H1 (cell line): ENCODE measurements around the gene ADAM19. TPM values are rescaled to one million over a fixed set of nuclear protein-coding genes. Genes with fewer than 3 reads are reported as not detected.

Experiments
- CTCF ChIA-PET: fragments of 300-600 bp; sonication (Branson Sonifier 250); formaldehyde crosslinking; loops from one replicate; lab custom pipeline; 2021; ENCODE audit not compliant: partially characterized antibody; lab: Charles Lee
- POLR2A ChIA-PET: fragments of 300-600 bp; sonication (Branson Sonifier 250); formaldehyde crosslinking; loops from one replicate; lab custom pipeline; 2021; ENCODE audit warnings: inconsistent platforms; ENCODE audit not compliant: partially characterized antibody; lab: Charles Lee
- DNase-seq, 2 experiments: peaks; one replicate each; pipeline versions ENCODE4 v3.0.0 to v3.0.0-alpha.2; 2010 to 2022; ENCODE audit warnings: low spot score in 2 of 2, low read depth in 1 of 2, mixed read lengths in 1 of 2
- FAIRE-seq: peaks from 2 replicates; lab custom pipeline; 2011; peaks lifted over from hg19 to GRCh38; lab: Jason Lieb, UNC
- H2AFZ ChIP-seq: 2 replicates; pipeline ENCODE4 v1.8.1; 2012; ENCODE audit warnings: low read length, inconsistent platforms
- H2AK5ac ChIP-seq: 2 replicates; pipeline ENCODE4 v1.6.1; 2013; ENCODE audit warnings: low read depth, low read length
- H2BK120ac ChIP-seq: replicated peaks from 2 replicates; pipeline ENCODE3; 2013; ENCODE audit warnings: low read depth, low read length, inconsistent platforms
- H2BK12ac ChIP-seq: 2 replicates; pipeline ENCODE4 v1.6.1; 2013; ENCODE audit warnings: low read depth, low read length
- H2BK15ac ChIP-seq: 2 replicates; pipeline ENCODE4 v1.6.1; 2013; ENCODE audit warnings: low read length
- H2BK20ac ChIP-seq: 2 replicates; pipeline ENCODE4 v1.6.1; 2013; ENCODE audit warnings: low read length
- H2BK5ac ChIP-seq: 2 replicates; pipeline ENCODE4 v1.6.1; 2013; ENCODE audit warnings: low read depth, low read length
- H3K14ac ChIP-seq: 2 replicates; pipeline ENCODE4 v1.6.1; 2013; ENCODE audit warnings: inconsistent platforms; ENCODE audit not compliant: insufficient read length
- H3K18ac ChIP-seq: 2 replicates; pipeline ENCODE4 v1.6.1; 2013; ENCODE audit warnings: low read length; ENCODE audit errors: extremely low read depth
- H3K23ac ChIP-seq: 2 replicates; pipeline ENCODE4 v1.6.1; 2013; ENCODE audit warnings: inconsistent platforms; ENCODE audit not compliant: insufficient read length
- H3K23me2 ChIP-seq: 2 replicates; pipeline ENCODE4 v1.6.1; 2013; ENCODE audit warnings: low read depth, low read length
- H3K27ac ChIP-seq: 2 replicates; pipeline ENCODE4 v1.6.1; 2011; ENCODE audit warnings: low read depth, low read length, inconsistent platforms
- H3K27me3 ChIP-seq, 4 experiments: replicated peaks in 1 of 4; 1 replicate in 1 of 4; 2 replicates in 3 of 4; pipeline versions ENCODE4 v1.6.1 to v1.8.1; 2011 to 2013; ENCODE audit warnings: low read length in 3 of 4, mild to moderate bottlenecking in 3 of 4, inconsistent platforms in 2 of 4, mixed read lengths in 2 of 4, moderate library complexity in 1 of 4; ENCODE audit not compliant: control insufficient read depth in 3 of 4, insufficient read depth in 3 of 4; ENCODE audit errors: extremely low read depth in 1 of 4
- H3K36me3 ChIP-seq, 4 experiments: 2 replicates each; pipeline versions ENCODE4 v1.6.1 to v1.8.1; 2011 to 2013; ENCODE audit warnings: mild to moderate bottlenecking in 4 of 4, low read length in 3 of 4, moderate library complexity in 2 of 4, control low read depth in 1 of 4, inconsistent platforms in 1 of 4; ENCODE audit not compliant: insufficient read depth in 4 of 4, control insufficient read depth in 2 of 4
- H3K4ac ChIP-seq: replicated peaks from 2 replicates; pipeline ENCODE3; 2013; ENCODE audit warnings: low read length, low read depth, mixed read lengths, inconsistent platforms; ENCODE audit not compliant: insufficient read length
- H3K4me1 ChIP-seq, 4 experiments: replicated peaks in 1 of 4; 1 replicate in 1 of 4; 2 replicates in 3 of 4; pipeline versions ENCODE4 v1.6.1 to v1.8.1; 2011 to 2013; ENCODE audit warnings: low read length in 3 of 4, inconsistent platforms in 2 of 4, mixed read lengths in 1 of 4; ENCODE audit not compliant: insufficient read depth in 4 of 4, control insufficient read depth in 3 of 4
- H3K4me2 ChIP-seq, 2 experiments: 2 replicates each; pipeline versions ENCODE4 v1.6.1 to v1.8.1; 2011 to 2013; ENCODE audit warnings: low read depth in 2 of 2, low read length in 2 of 2, control low read depth in 1 of 2, inconsistent platforms in 1 of 2, mild to moderate bottlenecking in 1 of 2; ENCODE audit not compliant: insufficient read depth in 1 of 2
- H3K4me3 ChIP-seq, 4 experiments: fragments of 200-600, 300-600 bp in 1 of 4; sonication (generic), shearing (Covaris generic), sonication (Bioruptor Twin) in 1 of 4; 2 replicates each; pipeline versions ENCODE4 v1.5.1 to v1.8.1; 2011 to 2016; ENCODE audit warnings: low read length in 4 of 4, low read depth in 3 of 4, control low read depth in 2 of 4, inconsistent platforms in 2 of 4, mild to moderate bottlenecking in 2 of 4, mixed read lengths in 1 of 4, moderate library complexity in 1 of 4; ENCODE audit not compliant: insufficient read depth in 2 of 4; ENCODE audit errors: extremely low read depth in 1 of 4
- H3K56ac ChIP-seq: replicated peaks from 2 replicates; pipeline ENCODE3; 2013; ENCODE audit warnings: low read depth, mild to moderate bottlenecking, mixed read lengths, low read length, inconsistent platforms; ENCODE audit not compliant: insufficient read length
- H3K79me1 ChIP-seq: 2 replicates; pipeline ENCODE4 v1.6.1; 2013; ENCODE audit warnings: low read depth, low read length, control low read depth
- H3K79me2 ChIP-seq, 2 experiments: 2 replicates each; pipeline versions ENCODE4 v1.6.1 to v1.8.1; 2012 to 2013; ENCODE audit warnings: low read length in 2 of 2, mild to moderate bottlenecking in 2 of 2, inconsistent platforms in 1 of 2; ENCODE audit not compliant: insufficient read depth in 2 of 2, control insufficient read depth in 1 of 2
- H3K9ac ChIP-seq, 4 experiments: replicated peaks in 1 of 4; 1 replicate in 1 of 4; 2 replicates in 3 of 4; pipeline versions ENCODE4 v1.6.1 to v1.8.1; 2011 to 2013; ENCODE audit warnings: low read depth in 3 of 4, low read length in 3 of 4, control low read depth in 2 of 4, mild to moderate bottlenecking in 2 of 4, moderate library complexity in 2 of 4, inconsistent platforms in 1 of 4; ENCODE audit errors: extremely low read depth in 1 of 4
- H3K9me3 ChIP-seq, 2 experiments: 2 replicates each; pipeline versions ENCODE4 v1.6.1 to v1.8.1; 2012 to 2013; ENCODE audit warnings: mild to moderate bottlenecking in 2 of 2, moderate library complexity in 2 of 2, control low read depth in 1 of 2, inconsistent platforms in 1 of 2, low read depth in 1 of 2, low read length in 1 of 2, mixed read lengths in 1 of 2; ENCODE audit not compliant: insufficient read depth in 2 of 2
- H4K20me1 ChIP-seq, 2 experiments: replicated peaks in 1 of 2; 2 replicates each; pipeline versions ENCODE3 to v1.8.1; 2011 to 2013; ENCODE audit warnings: inconsistent platforms in 2 of 2, low read length in 2 of 2, mild to moderate bottlenecking in 1 of 2; ENCODE audit not compliant: insufficient read depth in 2 of 2, control insufficient read depth in 1 of 2
- H4K5ac ChIP-seq: 2 replicates; pipeline ENCODE4 v1.6.1; 2013; ENCODE audit warnings: low read length, low read depth, mixed read lengths, inconsistent platforms; ENCODE audit not compliant: insufficient read length
- H4K8ac ChIP-seq: 2 replicates; pipeline ENCODE4 v1.8.0; 2013; ENCODE audit warnings: mild to moderate bottlenecking, moderate library complexity, low read length, inconsistent platforms; ENCODE audit not compliant: insufficient read depth; ENCODE audit errors: extremely low read depth
- H4K91ac ChIP-seq: replicated peaks from 2 replicates; pipeline ENCODE3; 2013; ENCODE audit warnings: low read length, mixed read lengths, inconsistent platforms; ENCODE audit not compliant: insufficient read length
- ASH2L ChIP-seq: fragments of 200-600, 300-600 bp; sonication (generic); IDR thresholded peaks from one replicate; pipeline ENCODE4 v1.7.1; 2017; ENCODE audit warnings: low read length
- SIX5 ChIP-seq: IDR thresholded peaks from 2 replicates; pipeline ENCODE4 v1.6.1; 2011; ENCODE audit warnings: mild to moderate bottlenecking, low read depth, low read length
- WGBS, 2 experiments: shearing (Covaris generic) in 1 of 2; methylation state at CpG; one replicate each; pipeline versions ENCODE4 v1.1.6 to v1.1.7; 2013 to 2015; ENCODE audit warnings: low lambda C conversion rate in 2 of 2, mixed read lengths in 2 of 2, inconsistent platforms in 1 of 2, low coverage in 1 of 2, missing lambda C conversion rate in 1 of 2; ENCODE audit not compliant: insufficient replicate concordance in 2 of 2, insufficient coverage in 1 of 2, insufficient read length in 1 of 2; ENCODE audit errors: extremely low coverage in 1 of 2, missing lambda C conversion rate in 1 of 2; 5-methylcytosine and 5-hydroxymethylcytosine counted together
- polyA plus RNA-seq, 7 experiments: library from polyadenylated mRNA; depleted of rRNA in 3 of 7; stranded (reverse) in 5 of 7; unstranded in 2 of 7; fragments of >200 nt in 5 of 7; fragments of 200-250 nt in 2 of 7; gene quantifications; 1 replicate in 5 of 7; 2 replicates in 1 of 7; 4 replicates in 1 of 7; pipeline versions ENCODE4 v1.2.1 to v1.2.3, GENCODE V29; 2011 to 2013; ENCODE audit warnings: missing spikeins in 2 of 7, mixed read lengths in 2 of 7
- total RNA-seq: library from RNA; stranded (reverse); fragmentation: NEBNext Ultra II Directional; extraction: Animal tissue kit (Norgen Biotek cat#: 25700); gene quantifications from 2 replicates; pipeline ENCODE4 v1.2.1, GENCODE V29; 2021

Gene ADAM19
- total and polyA plus RNA-seq, 2 of the 8 experiments (the other 6 are each of a cell fraction or from before 2014, with no cell fraction given): 6.5 to 22.7 TPM

- no peak overlapping the region for H2BK5ac ChIP-seq
- H3K14ac ChIP-seq: no peak overlapping the region
- no peak overlapping the region for H3K18ac ChIP-seq
- no peaks in the 10 kb centered on the region for H3K79me1 ChIP-seq
- no peak overlapping the region for H3K4ac ChIP-seq
- no peaks in the 10 kb centered on the region; a peak in 1 of 8 replicates for H3K36me3 ChIP-seq
- no peak overlapping the region for H2AFZ ChIP-seq
- TF ChIP-seq SIX5 (no peak), ASH2L (no peak)
- 86% methylated on average over 2 of the region's 2 CpGs; no CpG with 5 or more reads in 1 of the 2 experiments for WGBS, 2 experiments
- no peaks in the 10 kb centered on the region for H3K9me3 ChIP-seq
- no peak overlapping the region for H4K5ac ChIP-seq
- DNase-seq (no peak), FAIRE-seq (no peak)
- CTCF ChIA-PET: no interaction called here
- H2BK15ac ChIP-seq: no peak overlapping the region
- H3K23ac ChIP-seq: no peak overlapping the region
- H3K56ac ChIP-seq: no peak overlapping the region
- H3K27ac ChIP-seq: no peak overlapping the region
- no peak overlapping the region for H3K4me2 ChIP-seq
- H4K20me1 ChIP-seq: no peaks in the 10 kb centered on the region
- POLR2A ChIA-PET: no interaction called here
- no peak overlapping the region for H4K8ac ChIP-seq
- H2BK12ac ChIP-seq: no peak overlapping the region
- H4K91ac ChIP-seq: no peak overlapping the region
- peaks cover 2 to 4% (median 3%) of the 10 kb centered on the region in 4 experiments; a peak in 4 of 7 replicates for H3K4me1 ChIP-seq
- peaks cover 6% of the 10 kb centered on the region; the same call in 1 of the 2 replicates for H3K23me2 ChIP-seq
- H2BK20ac ChIP-seq: no peak overlapping the region
- no peak overlapping the region for H2BK120ac ChIP-seq
- H3K9ac ChIP-seq: no peak overlapping the region
- no peaks in the 10 kb centered on the region; a peak in 1 of 4 replicates for H3K79me2 ChIP-seq
- no peak overlapping the region for H3K4me3 ChIP-seq
- peaks cover 0 to 12% (median 6%) of the 10 kb centered on the region in 4 experiments; a peak in 5 of 7 replicates for H3K27me3 ChIP-seq
- no peak overlapping the region for H2AK5ac ChIP-seq
Measured at GRCh38 chr5:157570531-157571200, 4.9 kb downstream of the ADAM19 start.
